ENCODE measurements around the gene C16orf82.

Gene C16orf82

GRCh38 chr16:27112093-27112811 lies 45.5 kb downstream of the C16orf82 start:
- Histone ChIP-seq H3K9me3 (ENCODE audit: insufficient read depth, low read length) (no peaks in the 10 kb centered on the region), H3K27me3 (ENCODE audit: insufficient read depth, insufficient read length) (peaks cover 5% of the 10 kb centered on the region), H3K9ac (ENCODE audit: insufficient read length, low read depth) (no peak overlapping the region), H3K36me3 (ENCODE audit: insufficient read depth, insufficient read length, low read length) (no peaks in the 10 kb centered on the region), H3K4me3 (ENCODE audit: insufficient read length, low read depth) (no peak overlapping the region), H3K4me1 (ENCODE audit: insufficient read depth, insufficient read length) (peaks cover 8% of the 10 kb centered on the region)
- DNase-seq (ENCODE audit: low read depth, low spot score) = no peak
- TF ChIP-seq ZNF274 (IDR thresholded peaks at IDR 0.05; ENCODE audit: low read depth, low read length) (no peak), YY1 (IDR thresholded peaks at IDR 0.05; ENCODE audit: insufficient read depth, insufficient read length) (no peak), SUZ12 (IDR thresholded peaks at IDR 0.05; ENCODE audit: extremely low read depth, insufficient read depth, insufficient read length) (no peak)

GRCh38 chr16:27113341-27113841 lies 46.7 kb downstream of the C16orf82 start:
- Histone ChIP-seq H3K9ac (ENCODE audit: insufficient read length, low read depth) (no peak overlapping the region), H3K4me3 (ENCODE audit: insufficient read length, low read depth) (no peak overlapping the region), H3K27me3 (ENCODE audit: insufficient read depth, insufficient read length) (peaks cover 5% of the 10 kb centered on the region), H3K9me3 (ENCODE audit: insufficient read depth, low read length) (no peaks in the 10 kb centered on the region), H3K36me3 (ENCODE audit: insufficient read depth, insufficient read length, low read length) (no peaks in the 10 kb centered on the region), H3K4me1 (ENCODE audit: insufficient read depth, insufficient read length) (peaks cover 3% of the 10 kb centered on the region)
- TF ChIP-seq YY1 (IDR thresholded peaks at IDR 0.05; ENCODE audit: insufficient read depth, insufficient read length) (no peak), SUZ12 (IDR thresholded peaks at IDR 0.05; ENCODE audit: extremely low read depth, insufficient read depth, insufficient read length) (no peak), ZNF274 (IDR thresholded peaks at IDR 0.05; ENCODE audit: low read depth, low read length) (no peak)
- no peak for DNase-seq (ENCODE audit: low read depth, low spot score)

DNA sequence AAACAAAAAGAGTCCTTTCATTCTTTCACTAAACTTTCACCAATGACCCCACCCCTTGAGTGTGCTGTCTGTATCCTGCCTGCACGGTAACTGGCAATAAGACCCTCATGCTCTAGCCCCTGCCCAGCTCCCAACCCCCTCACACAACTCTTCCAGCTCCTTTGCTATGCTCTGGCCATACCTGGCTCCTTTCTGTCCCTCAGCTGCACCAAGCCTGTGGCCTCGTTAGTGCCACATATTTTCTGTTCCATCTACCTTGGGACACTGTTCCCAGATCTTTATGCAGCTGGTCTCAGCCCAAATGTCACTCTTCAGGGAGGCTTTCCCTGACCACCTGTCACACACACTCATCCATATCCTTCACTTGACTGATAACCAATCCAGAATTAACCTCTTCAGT lies 47.3 kb downstream of the C16orf82 start:
- Histone ChIP-seq H3K4me3 (ENCODE audit: insufficient read length, low read depth) (no peak overlapping the region), H3K27me3 (ENCODE audit: insufficient read depth, insufficient read length) (peaks cover 2% of the 10 kb centered on the region), H3K9me3 (ENCODE audit: insufficient read depth, low read length) (no peaks in the 10 kb centered on the region), H3K9ac (ENCODE audit: insufficient read length, low read depth) (no peak overlapping the region), H3K36me3 (ENCODE audit: insufficient read depth, insufficient read length, low read length) (no peaks in the 10 kb centered on the region), H3K4me1 (ENCODE audit: insufficient read depth, insufficient read length) (peaks cover 3% of the 10 kb centered on the region)
- no peak for TF ChIP-seq ZNF274 (IDR thresholded peaks at IDR 0.05; ENCODE audit: low read depth, low read length)
- no peak for TF ChIP-seq YY1 (IDR thresholded peaks at IDR 0.05; ENCODE audit: insufficient read depth, insufficient read length)
- no peak for DNase-seq (ENCODE audit: low read depth, low spot score)

DNA sequence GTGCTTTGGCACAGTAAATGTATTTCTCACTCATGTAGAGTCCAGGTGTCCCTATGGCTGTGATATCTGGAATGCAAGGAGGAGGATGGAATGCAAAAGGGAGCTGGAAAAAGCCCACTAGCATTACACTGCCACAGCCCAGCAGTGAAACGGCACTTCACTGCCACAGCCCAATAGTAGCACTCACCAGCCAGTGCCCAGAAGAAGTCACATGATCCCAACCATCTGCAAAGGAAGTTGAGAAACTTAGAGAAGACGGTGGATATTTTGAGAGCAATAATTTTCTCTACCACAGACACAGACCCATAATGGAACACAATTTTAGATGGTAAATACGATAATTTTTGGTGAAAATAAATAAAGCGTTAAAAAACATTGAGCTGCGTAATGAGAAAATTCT lies 51.8 kb downstream of the C16orf82 start:
- no peak for TF ChIP-seq SUZ12 (IDR thresholded peaks at IDR 0.05; ENCODE audit: extremely low read depth, insufficient read depth, insufficient read length)
- TF ChIP-seq YY1 (IDR thresholded peaks at IDR 0.05; ENCODE audit: insufficient read depth, insufficient read length) = no peak
- TF ChIP-seq ZNF274 (IDR thresholded peaks at IDR 0.05; ENCODE audit: low read depth, low read length) = no peak

More for the DNA sequence above, 51.8 kb downstream of the C16orf82 start:
- Histone ChIP-seq H3K9ac (ENCODE audit: insufficient read length, low read depth) (no peak overlapping the region), H3K9me3 (ENCODE audit: insufficient read depth, low read length) (peaks cover 33% of the 10 kb centered on the region), H3K4me1 (ENCODE audit: insufficient read depth, insufficient read length) (no peaks in the 10 kb centered on the region), H3K36me3 (ENCODE audit: insufficient read depth, insufficient read length, low read length) (no peaks in the 10 kb centered on the region), H3K27me3 (ENCODE audit: insufficient read depth, insufficient read length) (no peaks in the 10 kb centered on the region), H3K4me3 (ENCODE audit: insufficient read length, low read depth) (no peak overlapping the region)
- no peak for DNase-seq (ENCODE audit: low read depth, low spot score)
